SK-N-SH (cell line): ENCODE data around the gene MICB. TPM values are rescaled to one million over a fixed set of nuclear protein-coding genes. Genes with fewer than 3 reads are reported as not detected.

Experiments used
- CTCF ChIA-PET: fragments of 300-600, 350-600 bp; formaldehyde crosslinking; extraction: SDS; loops from one replicate; lab custom pipeline; 2021; lab: Yijun Ruan, JAX
- POLR2A ChIA-PET: fragments of 350-600 bp; sonication (Branson Sonifier 250); formaldehyde crosslinking; extraction: SDS; loops from one replicate; lab custom pipeline; 2020; ENCODE audit warnings: antibody characterized with exemption, inconsistent platforms; lab: Yijun Ruan, JAX
- DNase-seq: peaks from one replicate; pipeline ENCODE4 v3.0.0; 2012
- H2AFZ ChIP-seq: fragments of 200-600 bp; sonication (generic); 2 replicates; pipeline ENCODE4 v1.8.1; 2016; ENCODE audit warnings: antibody characterized with exemption, mild to moderate bottlenecking, low read depth
- H3F3A ChIP-seq: fragments of 200-600 bp; sonication (generic); replicated peaks from 2 replicates; pipeline ENCODE3; 2016; ENCODE audit warnings: antibody characterized with exemption, mild to moderate bottlenecking; ENCODE audit not compliant: insufficient read depth
- H3K27ac ChIP-seq, 2 experiments: fragments of 200-500 bp in 1 of 2; fragments of 200-600 bp in 1 of 2; sonication (Bioruptor generic) in 1 of 2; sonication (generic), shearing (Covaris generic) in 1 of 2; 2 replicates each; pipeline versions ENCODE4 v1.5.1 to v1.6.1; 2014 to 2016; ENCODE audit warnings: low read depth in 2 of 2, inconsistent platforms in 1 of 2, low read length in 1 of 2, mild to moderate bottlenecking in 1 of 2, mixed read lengths in 1 of 2
- H3K27me3 ChIP-seq: fragments of 200-600 bp; sonication (generic), shearing (Covaris generic); 2 replicates; pipeline ENCODE4 v1.6.1; 2016; ENCODE audit warnings: mixed run types; ENCODE audit not compliant: insufficient read depth
- H3K36me3 ChIP-seq, 2 experiments: fragments of 200-500 bp in 1 of 2; fragments of 200-600 bp in 1 of 2; sonication (Bioruptor generic) in 1 of 2; sonication (generic) in 1 of 2; replicated peaks in 1 of 2; 2 replicates each; pipeline versions ENCODE3 to v1.5.1; 2014 to 2016; ENCODE audit warnings: low read length in 1 of 2, mild to moderate bottlenecking in 1 of 2; ENCODE audit not compliant: insufficient read depth in 2 of 2, control insufficient read depth in 1 of 2
- H3K4me1 ChIP-seq, 2 experiments: fragments of 200-500 bp in 1 of 2; fragments of 200-600 bp in 1 of 2; sonication (Bioruptor generic) in 1 of 2; sonication (generic), shearing (Covaris generic) in 1 of 2; 2 replicates each; pipeline versions ENCODE4 v1.5.1 to v1.6.1; 2014 to 2016; ENCODE audit warnings: low read depth in 1 of 2, low read length in 1 of 2, mixed run types in 1 of 2; ENCODE audit not compliant: insufficient read depth in 2 of 2, control insufficient read depth in 1 of 2
- H3K4me2 ChIP-seq: fragments of 200-600 bp; sonication (generic), shearing (Covaris generic); 2 replicates; pipeline ENCODE4 v1.6.1; 2017; ENCODE audit warnings: mixed run types
- H3K4me3 ChIP-seq, 2 experiments: fragments of 200-500 bp in 1 of 2; fragments of 200-600 bp in 1 of 2; sonication (Bioruptor generic) in 1 of 2; sonication (generic), shearing (Covaris generic) in 1 of 2; 2 replicates each; pipeline versions ENCODE4 v1.5.1 to v1.8.1; 2014 to 2016; ENCODE audit warnings: low read depth in 2 of 2, inconsistent platforms in 1 of 2, low read length in 1 of 2, mild to moderate bottlenecking in 1 of 2, mixed read lengths in 1 of 2, moderate library complexity in 1 of 2
- H3K79me2 ChIP-seq: fragments of 200-600 bp; sonication (generic); 2 replicates; pipeline ENCODE4 v1.8.1; 2017; ENCODE audit warnings: mild to moderate bottlenecking; ENCODE audit not compliant: insufficient read depth
- H3K9ac ChIP-seq: fragments of 200-600 bp; sonication (generic); 2 replicates; pipeline ENCODE4 v1.6.1; 2017; ENCODE audit warnings: mixed run types
- H3K9me2 ChIP-seq: fragments of 200-600 bp; sonication (generic); 2 replicates; pipeline ENCODE4 v1.6.1; 2017; ENCODE audit warnings: mixed run types
- H3K9me3 ChIP-seq: fragments of 200-600 bp; sonication (generic); 2 replicates; pipeline ENCODE4 v1.6.1; 2017; ENCODE audit warnings: mixed run types, mild to moderate bottlenecking, moderate library complexity
- H4K20me1 ChIP-seq: fragments of 200-600 bp; sonication (generic); 2 replicates; pipeline ENCODE4 v1.6.1; 2017; ENCODE audit warnings: mild to moderate bottlenecking, mixed run types; ENCODE audit not compliant: insufficient read depth
- CHD2 ChIP-seq: fragments of 150-350 bp; IDR thresholded peaks from 2 replicates; pipeline ENCODE4 v1.6.1; 2018; ENCODE audit warnings: low read length; ENCODE audit not compliant: partially characterized antibody
- CTCF ChIP-seq: fragments of 200-600 bp; sonication (generic); IDR thresholded peaks from 2 replicates; pipeline ENCODE4 v1.6.1; 2017; ENCODE audit warnings: antibody characterized with exemption, mild to moderate bottlenecking, moderate library complexity
- EP300 ChIP-seq, 2 experiments: IDR thresholded peaks; 2 replicates each; pipeline versions ENCODE4 v1.4.0 to v1.6.1; 2012; ENCODE audit warnings: borderline replicate concordance in 1 of 2, low read depth in 1 of 2, low read length in 1 of 2
- FOSL2 ChIP-seq: IDR thresholded peaks from 2 replicates; pipeline ENCODE4 v1.4.0; 2012; ENCODE audit warnings: low read depth, mild to moderate bottlenecking, moderate library complexity, borderline replicate concordance
- FOXJ3 ChIP-seq: sonication (generic); formaldehyde crosslinking; IDR thresholded peaks from 2 replicates; pipeline ENCODE4 v1.5.1; 2020; ENCODE audit warnings: mild to moderate bottlenecking, missing genetic modification reagents
- FOXM1 ChIP-seq: IDR thresholded peaks from 2 replicates; pipeline ENCODE4 v1.4.0; 2012; ENCODE audit warnings: low read depth, mild to moderate bottlenecking
- GATA2 ChIP-seq: sonication (generic); formaldehyde crosslinking; IDR thresholded peaks from 2 replicates; pipeline ENCODE4 v1.5.0; 2020; ENCODE audit warnings: mild to moderate bottlenecking, missing genetic modification reagents
- IRF3 ChIP-seq: fragments of 150-350 bp; IDR thresholded peaks from 2 replicates; pipeline ENCODE4 v1.6.1; 2016; ENCODE audit warnings: mild to moderate bottlenecking, low read depth, low read length
- MEF2A ChIP-seq: IDR thresholded peaks from 2 replicates; pipeline ENCODE4 v1.4.0; 2012; ENCODE audit warnings: low read depth, borderline replicate concordance
- NFIC ChIP-seq: IDR thresholded peaks from 2 replicates; pipeline ENCODE4 v1.4.0; 2012; ENCODE audit warnings: borderline replicate concordance
- PBX3 ChIP-seq: IDR thresholded peaks from 2 replicates; pipeline ENCODE4; 2012
- POLR2AphosphoS5 ChIP-seq: IDR thresholded peaks from 2 replicates; pipeline ENCODE4 v1.6.1; 2012; ENCODE audit warnings: low read depth, low read length
- SIN3A ChIP-seq: IDR thresholded peaks from 2 replicates; pipeline ENCODE4 v1.6.1; 2012; ENCODE audit warnings: low read depth, mild to moderate bottlenecking, low read length, moderate library complexity, borderline replicate concordance
- SMC3 ChIP-seq: IDR thresholded peaks from 2 replicates; pipeline ENCODE4 v1.6.1; 2012; ENCODE audit warnings: low read depth, low read length, improper control_type of control experiment
- TCF12 ChIP-seq: IDR thresholded peaks from 2 replicates; pipeline ENCODE4 v1.4.0; 2012
- USF2 ChIP-seq: fragments of 150-350 bp; IDR thresholded peaks from 2 replicates; pipeline ENCODE4 v1.6.1; 2017; ENCODE audit warnings: antibody characterized with exemption, low read length, low read depth, borderline replicate concordance
- YY1 ChIP-seq: IDR thresholded peaks from 2 replicates; pipeline ENCODE4 v1.4.0; 2012; ENCODE audit warnings: low read depth, mild to moderate bottlenecking
- WGBS: methylation state at CpG from one replicate; pipeline ENCODE4 v1.1.6; 2017; ENCODE audit warnings: low lambda C conversion rate; 5-methylcytosine and 5-hydroxymethylcytosine counted together
- polyA plus RNA-seq, 3 experiments: library from polyadenylated mRNA; depleted of rRNA; stranded (reverse); fragments of >200 nt; gene quantifications; 2 replicates each; pipeline ENCODE4 v1.2.3, GENCODE V29; 2012

The MICB gene
- polyA plus RNA-seq, 1 of the 3 experiments (the other 2 are of a cell fraction), result 9.7 TPM

- DNase-seq, result no peak
- no peaks in the 10 kb centered on the region for H3K9me3 ChIP-seq
- peaks cover 26% of the 10 kb centered on the region; the same call in 1 of the 2 replicates for H3K27me3 ChIP-seq
- no peaks in the 10 kb centered on the region for H3K9me2 ChIP-seq
- TF ChIP-seq EP300 (IDR thresholded peaks at IDR 0.05; ENCODE audit: borderline replicate concordance in 1 of 2, low read depth in 1 of 2, low read length in 1 of 2) (no peak), POLR2AphosphoS5 (no peak), FOXJ3 (no peak), PBX3 (no peak), GATA2 (CRISPR knock-in tag) (no peak), IRF3 (no peak), CTCF (no peak), NFIC (no peak), MEF2A (no peak), CHD2 (no peak), SIN3A (no peak), YY1 (no peak), USF2 (no peak), FOXM1 (no peak), SMC3 (no peak), FOSL2 (no peak), TCF12 (no peak)
- H3K4me1 ChIP-seq, result no peaks in the 10 kb centered on the region
- no peaks in the 10 kb centered on the region for H3K79me2 ChIP-seq
- H3K4me2 ChIP-seq, result no peak overlapping the region
- ChIA-PET POLR2A (no interaction called here), CTCF (interaction anchor here (1.3 kb wide), 1 partner anchor 15 kb away, joined by 3 read pairs; no protein-coding TSS in a partner anchor)
- 31% methylated on average over 2 of the region's 2 CpGs for WGBS
- H2AFZ ChIP-seq, result no peak overlapping the region
- no peak overlapping the region for H3K27ac ChIP-seq
- H3K9ac ChIP-seq, result no peak overlapping the region
- H3F3A ChIP-seq, result no peaks in the 10 kb centered on the region
- H4K20me1 ChIP-seq, result no peaks in the 10 kb centered on the region
- no peaks in the 10 kb centered on the region for H3K36me3 ChIP-seq
- H3K4me3 ChIP-seq, result no peak overlapping the region
Measured at GRCh38 chr6:31468311-31468710, 29.6 kb upstream of the MICB start.
